Right renal cortex interstitium (tissue), 3 donors: ENCODE measurements around the gene SLC43A3. TPM values are rescaled to one million over a fixed set of nuclear protein-coding genes. Genes with fewer than 3 reads are reported as not detected.

ENCODE experiments used
- DNase-seq, 3 donors: peaks; one replicate each; pipeline ENCODE4 v3.0.0-alpha.2; 2013; ENCODE audit warnings: low read depth in 3 of 3, low spot score in 2 of 3
- polyA plus RNA-seq, 3 donors: library from polyadenylated mRNA; unstranded; fragments of 120-200 nt; gene quantifications; one replicate each; pipeline ENCODE4 v1.2.1, GENCODE V29; 2013; ENCODE audit not compliant: insufficient read length in 3 of 3

Gene SLC43A3
- polyA plus RNA-seq, 3 donors, result 19.3 to 25.6 (median 22.9) TPM

- DNase-seq, result no peak
These were observed 4.0 kb upstream of the SLC43A3 start for GRCh38 chr11:57430952-57431351.

GRCh38 chr11:57429946-57430345 lies 3.0 kb upstream of the SLC43A3 start:
- DNase-seq, result no peak

- no peak for DNase-seq
These were observed 1.7 kb upstream of the SLC43A3 start for GRCh38 chr11:57428643-57429042.

GRCh38 chr11:57427727-57428082 lies 784 bp upstream of the SLC43A3 start:
- no peak for DNase-seq

- no peak for DNase-seq
These were observed 437 bp downstream of the SLC43A3 start for GRCh38 chr11:57426439-57426928.

- DNase-seq, result no peak
These were observed 1.1 kb downstream of the SLC43A3 start for GRCh38 chr11:57425565-57426438.

- DNase-seq, result no peak
These were observed 1.9 kb downstream of the SLC43A3 start for GRCh38 chr11:57424792-57425564.

GRCh38 chr11:57424137-57424791 lies 2.7 kb downstream of the SLC43A3 start:
- no peak for DNase-seq

- DNase-seq, result no peak
These were observed 4.3 kb downstream of the SLC43A3 start for GRCh38 chr11:57422669-57423068.

- no peak for DNase-seq
These were observed 5.1 kb downstream of the SLC43A3 start for GRCh38 chr11:57421805-57422204.

GRCh38 chr11:57421066-57421465 lies 5.9 kb downstream of the SLC43A3 start:
- DNase-seq, result no peak

GRCh38 chr11:57419146-57419545 lies 7.8 kb downstream of the SLC43A3 start:
- no peak for DNase-seq

GRCh38 chr11:57418131-57418530 lies 8.8 kb downstream of the SLC43A3 start:
- no peak for DNase-seq

GRCh38 chr11:57417056-57417455 lies 9.9 kb downstream of the SLC43A3 start:
- DNase-seq, result no peak

GRCh38 chr11:57416436-57416835 lies 10.5 kb downstream of the SLC43A3 start:
- no peak for DNase-seq

GRCh38 chr11:57414612-57415212 lies 12.2 kb downstream of the SLC43A3 start:
- no peak for DNase-seq

GRCh38 chr11:57413681-57414080 lies 13.2 kb downstream of the SLC43A3 start:
- no peak for DNase-seq

GRCh38 chr11:57410287-57410686 lies 16.6 kb downstream of the SLC43A3 start:
- DNase-seq, result no peak

GRCh38 chr11:57409321-57410100 lies 17.4 kb downstream of the SLC43A3 start:
- no peak for DNase-seq

- no peak for DNase-seq
These were observed 18.1 kb downstream of the SLC43A3 start for GRCh38 chr11:57408771-57409170.
